Testis (tissue), 2 donors: ENCODE data around the gene CKS1B.

Experiments
- POLR2A ChIP-seq: fragments of 450-650 bp; IDR thresholded peaks from one replicate; pipeline ENCODE4 v1.6.1; 2017; ENCODE audit warnings: antibody characterized with exemption, mild to moderate bottlenecking, moderate library complexity
- TF ChIP-seq, protein P1 (sequence below), 3 experiments: fragments of 450-650 bp in 2 of 3; fragments of 200-600 bp in 1 of 3; sonication (generic) in 1 of 3; IDR thresholded peaks; one replicate each; pipeline ENCODE4 v1.5.1; 2016 to 2019; ENCODE audit warnings: antibody characterized with exemption in 3 of 3, mild to moderate bottlenecking in 2 of 3, moderate library complexity in 1 of 3

- TF ChIP-seq, protein P1, sequence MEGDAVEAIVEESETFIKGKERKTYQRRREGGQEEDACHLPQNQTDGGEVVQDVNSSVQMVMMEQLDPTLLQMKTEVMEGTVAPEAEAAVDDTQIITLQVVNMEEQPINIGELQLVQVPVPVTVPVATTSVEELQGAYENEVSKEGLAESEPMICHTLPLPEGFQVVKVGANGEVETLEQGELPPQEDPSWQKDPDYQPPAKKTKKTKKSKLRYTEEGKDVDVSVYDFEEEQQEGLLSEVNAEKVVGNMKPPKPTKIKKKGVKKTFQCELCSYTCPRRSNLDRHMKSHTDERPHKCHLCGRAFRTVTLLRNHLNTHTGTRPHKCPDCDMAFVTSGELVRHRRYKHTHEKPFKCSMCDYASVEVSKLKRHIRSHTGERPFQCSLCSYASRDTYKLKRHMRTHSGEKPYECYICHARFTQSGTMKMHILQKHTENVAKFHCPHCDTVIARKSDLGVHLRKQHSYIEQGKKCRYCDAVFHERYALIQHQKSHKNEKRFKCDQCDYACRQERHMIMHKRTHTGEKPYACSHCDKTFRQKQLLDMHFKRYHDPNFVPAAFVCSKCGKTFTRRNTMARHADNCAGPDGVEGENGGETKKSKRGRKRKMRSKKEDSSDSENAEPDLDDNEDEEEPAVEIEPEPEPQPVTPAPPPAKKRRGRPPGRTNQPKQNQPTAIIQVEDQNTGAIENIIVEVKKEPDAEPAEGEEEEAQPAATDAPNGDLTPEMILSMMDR (IDR thresholded peaks at IDR 0.05): no peak
- no peak for TF ChIP-seq POLR2A
Observed at GRCh38 chr1:154937988-154938386, 36.5 kb upstream of the CKS1B start.
